Measurements from ENCODE around the gene CALML4. TPM values are rescaled to one million over a fixed set of nuclear protein-coding genes. Genes with fewer than 3 reads are reported as not detected.

Gene CALML4
- total and polyA plus RNA-seq, 2 experiments from 2014 or later, result 13.4 to 16.2 TPM

DNA sequence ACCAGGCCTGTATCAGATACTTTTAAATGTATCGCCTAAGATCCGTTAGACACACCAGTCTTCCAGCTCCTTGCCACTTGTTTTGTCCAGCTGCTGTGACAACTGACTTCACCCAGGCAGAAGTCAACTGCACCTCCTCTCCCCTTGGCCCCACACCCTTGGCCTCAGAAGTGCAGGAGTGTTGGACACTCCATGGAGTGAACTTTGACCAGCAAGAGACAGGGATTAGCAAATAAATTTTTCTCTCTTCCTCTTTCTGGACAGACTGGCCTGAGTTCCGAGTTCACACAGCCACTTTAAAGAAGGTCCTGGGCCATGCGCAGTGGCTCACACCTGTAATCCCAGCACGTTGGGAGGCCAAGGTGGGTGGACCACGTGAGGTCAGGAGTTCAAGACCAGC, 27.3 kb upstream of the CALML4 start:
- no peaks in the 10 kb centered on the region for H3K9me2 ChIP-seq (ENCODE audit: insufficient read depth)
- H4K20me1 ChIP-seq (replicated peaks; ENCODE audit: insufficient read depth), result peaks cover 13% of the 10 kb centered on the region
- Mint-ChIP-seq H3K27me3 (ENCODE audit: insufficient read depth, low read depth, poor library complexity) (peaks cover 21% of the 10 kb centered on the region), H3K4me1 (peaks cover 33% of the 10 kb centered on the region), H3K36me3 (ENCODE audit: low read depth) (no peaks in the 10 kb centered on the region), H3K9me3 (no peaks in the 10 kb centered on the region; the same call in 2 of the 3 replicates), H3K27ac (no peak overlapping the region), H3K4me3 (no peak overlapping the region)
- ATAC-seq (no peak), DNase-seq (ENCODE audit: low spot score) (no peak)
- no peak overlapping the region for H2AFZ ChIP-seq
- no peaks in the 10 kb centered on the region for H3K27me3 ChIP-seq (ENCODE audit: insufficient read depth)
- no peak overlapping the region for H3K4me2 ChIP-seq
- no peak overlapping the region for H3K4me3 ChIP-seq
- H3K27ac ChIP-seq (ENCODE audit: low read depth), result no peak overlapping the region
- H3F3A ChIP-seq (replicated peaks; ENCODE audit: low read depth), result peaks cover 11% of the 10 kb centered on the region
- TF ChIP-seq EZH2 (IDR thresholded peaks at IDR 0.05; ENCODE audit: low read depth, unreplicated experiment) (no peak), CREB1 (CRISPR knock-in tag; IDR thresholded peaks at IDR 0.05; ENCODE audit: low read depth) (no peak), NANOG (IDR thresholded peaks at IDR 0.05; ENCODE audit: borderline replicate concordance) (no peak), ZNF331 (CRISPR knock-in tag; IDR thresholded peaks at IDR 0.05; ENCODE audit: low read depth) (no peak), EZH2phosphoT487 (IDR thresholded peaks at IDR 0.05; ENCODE audit: unreplicated experiment) (no peak), JUNB (IDR thresholded peaks at IDR 0.05; ENCODE audit: unreplicated experiment) (no peak), ZNF114 (CRISPR knock-in tag; IDR thresholded peaks at IDR 0.05) (no peak), STAT1 (IDR thresholded peaks at IDR 0.05; ENCODE audit: unreplicated experiment) (no peak), POLR2AphosphoS5 (IDR thresholded peaks at IDR 0.05; ENCODE audit: low read depth) (no peak)
- TF ChIP-seq, protein P1, sequence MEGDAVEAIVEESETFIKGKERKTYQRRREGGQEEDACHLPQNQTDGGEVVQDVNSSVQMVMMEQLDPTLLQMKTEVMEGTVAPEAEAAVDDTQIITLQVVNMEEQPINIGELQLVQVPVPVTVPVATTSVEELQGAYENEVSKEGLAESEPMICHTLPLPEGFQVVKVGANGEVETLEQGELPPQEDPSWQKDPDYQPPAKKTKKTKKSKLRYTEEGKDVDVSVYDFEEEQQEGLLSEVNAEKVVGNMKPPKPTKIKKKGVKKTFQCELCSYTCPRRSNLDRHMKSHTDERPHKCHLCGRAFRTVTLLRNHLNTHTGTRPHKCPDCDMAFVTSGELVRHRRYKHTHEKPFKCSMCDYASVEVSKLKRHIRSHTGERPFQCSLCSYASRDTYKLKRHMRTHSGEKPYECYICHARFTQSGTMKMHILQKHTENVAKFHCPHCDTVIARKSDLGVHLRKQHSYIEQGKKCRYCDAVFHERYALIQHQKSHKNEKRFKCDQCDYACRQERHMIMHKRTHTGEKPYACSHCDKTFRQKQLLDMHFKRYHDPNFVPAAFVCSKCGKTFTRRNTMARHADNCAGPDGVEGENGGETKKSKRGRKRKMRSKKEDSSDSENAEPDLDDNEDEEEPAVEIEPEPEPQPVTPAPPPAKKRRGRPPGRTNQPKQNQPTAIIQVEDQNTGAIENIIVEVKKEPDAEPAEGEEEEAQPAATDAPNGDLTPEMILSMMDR (conservative IDR thresholded peaks at IDR 0.05; ENCODE audit: low read depth in 2 of 2), result no peak
- TF ChIP-seq, protein P2, sequence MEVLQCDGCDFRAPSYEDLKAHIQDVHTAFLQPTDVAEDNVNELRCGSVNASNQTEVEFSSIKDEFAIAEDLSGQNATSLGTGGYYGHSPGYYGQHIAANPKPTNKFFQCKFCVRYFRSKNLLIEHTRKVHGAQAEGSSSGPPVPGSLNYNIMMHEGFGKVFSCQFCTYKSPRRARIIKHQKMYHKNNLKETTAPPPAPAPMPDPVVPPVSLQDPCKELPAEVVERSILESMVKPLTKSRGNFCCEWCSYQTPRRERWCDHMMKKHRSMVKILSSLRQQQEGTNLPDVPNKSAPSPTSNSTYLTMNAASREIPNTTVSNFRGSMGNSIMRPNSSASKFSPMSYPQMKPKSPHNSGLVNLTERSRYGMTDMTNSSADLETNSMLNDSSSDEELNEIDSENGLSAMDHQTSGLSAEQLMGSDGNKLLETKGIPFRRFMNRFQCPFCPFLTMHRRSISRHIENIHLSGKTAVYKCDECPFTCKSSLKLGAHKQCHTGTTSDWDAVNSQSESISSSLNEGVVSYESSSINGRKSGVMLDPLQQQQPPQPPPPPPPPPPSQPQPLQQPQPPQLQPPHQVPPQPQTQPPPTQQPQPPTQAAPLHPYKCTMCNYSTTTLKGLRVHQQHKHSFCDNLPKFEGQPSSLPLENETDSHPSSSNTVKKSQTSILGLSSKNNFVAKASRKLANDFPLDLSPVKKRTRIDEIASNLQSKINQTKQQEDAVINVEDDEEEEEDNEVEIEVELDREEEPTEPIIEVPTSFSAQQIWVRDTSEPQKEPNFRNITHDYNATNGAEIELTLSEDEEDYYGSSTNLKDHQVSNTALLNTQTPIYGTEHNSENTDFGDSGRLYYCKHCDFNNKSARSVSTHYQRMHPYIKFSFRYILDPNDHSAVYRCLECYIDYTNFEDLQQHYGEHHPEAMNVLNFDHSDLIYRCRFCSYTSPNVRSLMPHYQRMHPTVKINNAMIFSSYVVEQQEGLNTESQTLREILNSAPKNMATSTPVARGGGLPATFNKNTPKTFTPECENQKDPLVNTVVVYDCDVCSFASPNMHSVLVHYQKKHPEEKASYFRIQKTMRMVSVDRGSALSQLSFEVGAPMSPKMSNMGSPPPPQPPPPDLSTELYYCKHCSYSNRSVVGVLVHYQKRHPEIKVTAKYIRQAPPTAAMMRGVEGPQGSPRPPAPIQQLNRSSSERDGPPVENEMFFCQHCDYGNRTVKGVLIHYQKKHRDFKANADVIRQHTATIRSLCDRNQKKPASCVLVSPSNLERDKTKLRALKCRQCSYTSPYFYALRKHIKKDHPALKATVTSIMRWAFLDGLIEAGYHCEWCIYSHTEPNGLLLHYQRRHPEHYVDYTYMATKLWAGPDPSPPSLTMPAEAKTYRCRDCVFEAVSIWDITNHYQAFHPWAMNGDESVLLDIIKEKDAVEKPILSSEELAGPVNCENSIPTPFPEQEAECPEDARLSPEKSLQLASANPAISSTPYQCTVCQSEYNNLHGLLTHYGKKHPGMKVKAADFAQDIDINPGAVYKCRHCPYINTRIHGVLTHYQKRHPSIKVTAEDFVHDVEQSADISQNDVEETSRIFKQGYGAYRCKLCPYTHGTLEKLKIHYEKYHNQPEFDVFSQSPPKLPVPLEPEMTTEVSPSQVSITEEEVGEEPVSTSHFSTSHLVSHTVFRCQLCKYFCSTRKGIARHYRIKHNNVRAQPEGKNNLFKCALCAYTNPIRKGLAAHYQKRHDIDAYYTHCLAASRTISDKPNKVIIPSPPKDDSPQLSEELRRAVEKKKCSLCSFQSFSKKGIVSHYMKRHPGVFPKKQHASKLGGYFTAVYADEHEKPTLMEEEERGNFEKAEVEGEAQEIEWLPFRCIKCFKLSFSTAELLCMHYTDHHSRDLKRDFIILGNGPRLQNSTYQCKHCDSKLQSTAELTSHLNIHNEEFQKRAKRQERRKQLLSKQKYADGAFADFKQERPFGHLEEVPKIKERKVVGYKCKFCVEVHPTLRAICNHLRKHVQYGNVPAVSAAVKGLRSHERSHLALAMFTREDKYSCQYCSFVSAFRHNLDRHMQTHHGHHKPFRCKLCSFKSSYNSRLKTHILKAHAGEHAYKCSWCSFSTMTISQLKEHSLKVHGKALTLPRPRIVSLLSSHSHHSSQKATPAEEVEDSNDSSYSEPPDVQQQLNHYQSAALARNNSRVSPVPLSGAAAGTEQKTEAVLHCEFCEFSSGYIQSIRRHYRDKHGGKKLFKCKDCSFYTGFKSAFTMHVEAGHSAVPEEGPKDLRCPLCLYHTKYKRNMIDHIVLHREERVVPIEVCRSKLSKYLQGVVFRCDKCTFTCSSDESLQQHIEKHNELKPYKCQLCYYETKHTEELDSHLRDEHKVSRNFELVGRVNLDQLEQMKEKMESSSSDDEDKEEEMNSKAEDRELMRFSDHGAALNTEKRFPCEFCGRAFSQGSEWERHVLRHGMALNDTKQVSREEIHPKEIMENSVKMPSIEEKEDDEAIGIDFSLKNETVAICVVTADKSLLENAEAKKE (CRISPR knock-in tag; IDR thresholded peaks at IDR 0.05), result no peak
- TF ChIP-seq, protein P3, sequence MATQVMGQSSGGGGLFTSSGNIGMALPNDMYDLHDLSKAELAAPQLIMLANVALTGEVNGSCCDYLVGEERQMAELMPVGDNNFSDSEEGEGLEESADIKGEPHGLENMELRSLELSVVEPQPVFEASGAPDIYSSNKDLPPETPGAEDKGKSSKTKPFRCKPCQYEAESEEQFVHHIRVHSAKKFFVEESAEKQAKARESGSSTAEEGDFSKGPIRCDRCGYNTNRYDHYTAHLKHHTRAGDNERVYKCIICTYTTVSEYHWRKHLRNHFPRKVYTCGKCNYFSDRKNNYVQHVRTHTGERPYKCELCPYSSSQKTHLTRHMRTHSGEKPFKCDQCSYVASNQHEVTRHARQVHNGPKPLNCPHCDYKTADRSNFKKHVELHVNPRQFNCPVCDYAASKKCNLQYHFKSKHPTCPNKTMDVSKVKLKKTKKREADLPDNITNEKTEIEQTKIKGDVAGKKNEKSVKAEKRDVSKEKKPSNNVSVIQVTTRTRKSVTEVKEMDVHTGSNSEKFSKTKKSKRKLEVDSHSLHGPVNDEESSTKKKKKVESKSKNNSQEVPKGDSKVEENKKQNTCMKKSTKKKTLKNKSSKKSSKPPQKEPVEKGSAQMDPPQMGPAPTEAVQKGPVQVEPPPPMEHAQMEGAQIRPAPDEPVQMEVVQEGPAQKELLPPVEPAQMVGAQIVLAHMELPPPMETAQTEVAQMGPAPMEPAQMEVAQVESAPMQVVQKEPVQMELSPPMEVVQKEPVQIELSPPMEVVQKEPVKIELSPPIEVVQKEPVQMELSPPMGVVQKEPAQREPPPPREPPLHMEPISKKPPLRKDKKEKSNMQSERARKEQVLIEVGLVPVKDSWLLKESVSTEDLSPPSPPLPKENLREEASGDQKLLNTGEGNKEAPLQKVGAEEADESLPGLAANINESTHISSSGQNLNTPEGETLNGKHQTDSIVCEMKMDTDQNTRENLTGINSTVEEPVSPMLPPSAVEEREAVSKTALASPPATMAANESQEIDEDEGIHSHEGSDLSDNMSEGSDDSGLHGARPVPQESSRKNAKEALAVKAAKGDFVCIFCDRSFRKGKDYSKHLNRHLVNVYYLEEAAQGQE (IDR thresholded peaks at IDR 0.05; ENCODE audit: unreplicated experiment), result no peak
- TF ChIP-seq, protein P4, sequence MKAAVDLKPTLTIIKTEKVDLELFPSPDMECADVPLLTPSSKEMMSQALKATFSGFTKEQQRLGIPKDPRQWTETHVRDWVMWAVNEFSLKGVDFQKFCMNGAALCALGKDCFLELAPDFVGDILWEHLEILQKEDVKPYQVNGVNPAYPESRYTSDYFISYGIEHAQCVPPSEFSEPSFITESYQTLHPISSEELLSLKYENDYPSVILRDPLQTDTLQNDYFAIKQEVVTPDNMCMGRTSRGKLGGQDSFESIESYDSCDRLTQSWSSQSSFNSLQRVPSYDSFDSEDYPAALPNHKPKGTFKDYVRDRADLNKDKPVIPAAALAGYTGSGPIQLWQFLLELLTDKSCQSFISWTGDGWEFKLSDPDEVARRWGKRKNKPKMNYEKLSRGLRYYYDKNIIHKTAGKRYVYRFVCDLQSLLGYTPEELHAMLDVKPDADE (IDR thresholded peaks at IDR 0.05), result no peak
- peaks cover 12% of the 10 kb centered on the region; the same call in 1 of the 2 replicates for H3K4me1 ChIP-seq (ENCODE audit: insufficient read depth)
- peaks cover 16% of the 10 kb centered on the region for H3K79me2 ChIP-seq (replicated peaks; ENCODE audit: insufficient read depth)
- H3K36me3 ChIP-seq (ENCODE audit: insufficient read depth), result no peaks in the 10 kb centered on the region
